Stimulated activated CD8-positive, alpha-beta memory T cell treated with anti-CD3 and anti-CD28 coated beads, Interleukin-4, amount 100 ng/mL, for 1 hour (primary cell): ENCODE measurements around the gene POC1A.
"Not testable (repeated sequence)": the region's sequence is repeated elsewhere in the genome, so short reads cannot be mapped to it uniquely, and the experiment has no call there.

Experiments
- DNase-seq, 2 donors: peaks; one replicate each; pipeline ENCODE4 v3.0.0-alpha.2; 2020; ENCODE audit warnings: low read depth in 2 of 2, low spot score in 1 of 2

The POC1A gene

GRCh38 chr3:52153389-52154096, 680 bp downstream of the POC1A start:
- DNase-seq = no peak

- DNase-seq = not testable (repeated sequence)
Observed at GRCh38 chr3:52151991-52152390, 2.2 kb downstream of the POC1A start.

GRCh38 chr3:52150860-52151259, 3.4 kb downstream of the POC1A start:
- DNase-seq = no peak

- no peak for DNase-seq
Observed at GRCh38 chr3:52150357-52150756, 3.9 kb downstream of the POC1A start.

GRCh38 chr3:52149726-52150125, 4.5 kb downstream of the POC1A start:
- no peak for DNase-seq

- no peak for DNase-seq
Observed at GRCh38 chr3:52149021-52149420, 5.2 kb downstream of the POC1A start.

- no peak for DNase-seq
Observed at GRCh38 chr3:52147804-52148203, 6.4 kb downstream of the POC1A start.

GRCh38 chr3:52146811-52147210, 7.4 kb downstream of the POC1A start:
- DNase-seq = no peak

GRCh38 chr3:52146189-52146588, 8.0 kb downstream of the POC1A start:
- no peak for DNase-seq

- DNase-seq = no peak
Observed at GRCh38 chr3:52145736-52146110, 8.5 kb downstream of the POC1A start.

GRCh38 chr3:52144796-52145735, 9.2 kb downstream of the POC1A start:
- no peak for DNase-seq

- DNase-seq = peak; percentile 74 to 83
Observed at GRCh38 chr3:52144034-52144795, 10.0 kb downstream of the POC1A start.

- DNase-seq = no peak
Observed at GRCh38 chr3:52143616-52144015, 10.6 kb downstream of the POC1A start.

- no peak for DNase-seq
Observed at GRCh38 chr3:52143156-52143555, 11.1 kb downstream of the POC1A start.

- no peak for DNase-seq
Observed at GRCh38 chr3:52141751-52142150, 12.5 kb downstream of the POC1A start.

GRCh38 chr3:52140769-52141168, 13.5 kb downstream of the POC1A start:
- no peak for DNase-seq

- no peak for DNase-seq
Observed at GRCh38 chr3:52140000-52140399, 14.2 kb downstream of the POC1A start.

- no peak for DNase-seq
Observed at GRCh38 chr3:52137311-52137710, 16.9 kb downstream of the POC1A start.

GRCh38 chr3:52136513-52136912, 17.7 kb downstream of the POC1A start:
- no peak for DNase-seq

- DNase-seq = no peak
Observed at GRCh38 chr3:52135332-52135731, 18.9 kb downstream of the POC1A start.

- DNase-seq = no peak
Observed at GRCh38 chr3:52134761-52135160, 19.5 kb downstream of the POC1A start.

GRCh38 chr3:52132930-52133329, 21.3 kb downstream of the POC1A start:
- DNase-seq = no peak
